ENCODE results near the gene CTRB1. TPM values are rescaled to one million over a fixed set of nuclear protein-coding genes. Genes with fewer than 3 reads are reported as not detected.
"Not testable (repeated sequence)": the region's sequence is repeated elsewhere in the genome, so short reads cannot be mapped to it uniquely, and the experiment has no call there.

Gene CTRB1
- polyA plus RNA-seq, 4 donors: 0.11 to 0.15 TPM; not detected in 2

GRCh38 chr16:75238853-75239541 is 20.2 kb downstream of the CTRB1 start:
- no peak for DNase-seq (ENCODE audit: low read depth in 4 of 4, low spot score in 3 of 4)

GRCh38 chr16:75239542-75240122 is 20.8 kb downstream of the CTRB1 start:
- no peak for DNase-seq (ENCODE audit: low read depth in 4 of 4, low spot score in 3 of 4)

GRCh38 chr16:75240633-75241032 is 21.8 kb downstream of the CTRB1 start:
- not testable (repeated sequence) for DNase-seq (ENCODE audit: low read depth in 4 of 4, low spot score in 3 of 4)

- DNase-seq (ENCODE audit: low read depth in 4 of 4, low spot score in 3 of 4): no peak
Measured at GRCh38 chr16:75241412-75241811, 22.6 kb downstream of the CTRB1 start.

- no peak for DNase-seq (ENCODE audit: low read depth in 4 of 4, low spot score in 3 of 4)
Measured at GRCh38 chr16:75241955-75242354, 23.2 kb downstream of the CTRB1 start.

- DNase-seq (ENCODE audit: low read depth in 4 of 4, low spot score in 3 of 4): not testable (repeated sequence)
Measured at GRCh38 chr16:75242436-75243078, 23.8 kb downstream of the CTRB1 start.

- DNase-seq (ENCODE audit: low read depth in 4 of 4, low spot score in 3 of 4): no peak
Measured at GRCh38 chr16:75243667-75244224, 25.0 kb downstream of the CTRB1 start.

GRCh38 chr16:75244225-75244809 is 25.5 kb downstream of the CTRB1 start:
- DNase-seq (ENCODE audit: low read depth in 4 of 4, low spot score in 3 of 4): no peak

GRCh38 chr16:75244844-75245758 is 26.3 kb downstream of the CTRB1 start:
- DNase-seq (ENCODE audit: low read depth in 4 of 4, low spot score in 3 of 4): no peak

GRCh38 chr16:75246504-75247205 is 27.9 kb downstream of the CTRB1 start:
- no peak for DNase-seq (ENCODE audit: low read depth in 4 of 4, low spot score in 3 of 4)

GRCh38 chr16:75247249-75247648 is 28.5 kb downstream of the CTRB1 start:
- no peak for DNase-seq (ENCODE audit: low read depth in 4 of 4, low spot score in 3 of 4)

- no peak for DNase-seq (ENCODE audit: low read depth in 4 of 4, low spot score in 3 of 4)
Measured at GRCh38 chr16:75248142-75248535, 29.4 kb downstream of the CTRB1 start.

- no peak for DNase-seq (ENCODE audit: low read depth in 4 of 4, low spot score in 3 of 4)
Measured at GRCh38 chr16:75248536-75249380, 30.0 kb downstream of the CTRB1 start.

GRCh38 chr16:75249441-75249840 is 30.7 kb downstream of the CTRB1 start:
- no peak for DNase-seq (ENCODE audit: low read depth in 4 of 4, low spot score in 3 of 4)

- no peak for DNase-seq (ENCODE audit: low read depth in 4 of 4, low spot score in 3 of 4)
Measured at GRCh38 chr16:75250089-75250808, 31.5 kb downstream of the CTRB1 start.

GRCh38 chr16:75250809-75251279 is 32.1 kb downstream of the CTRB1 start:
- no peak for DNase-seq (ENCODE audit: low read depth in 4 of 4, low spot score in 3 of 4)

- DNase-seq (ENCODE audit: low read depth in 4 of 4, low spot score in 3 of 4): peak in 1 of 4 donors; percentile 79
Measured at GRCh38 chr16:75251280-75252048, 32.7 kb downstream of the CTRB1 start, which contains the start of gene BCAR1. BCAR1 (minus strand) TSS chr16:75251624; CDS start chr16:75251482, 142 bp downstream.

Data from left renal pelvis (tissue), 4 donors.